ENCODE results near the gene ZNF567.
"Not testable (repeated sequence)": the region's sequence is repeated elsewhere in the genome, so short reads cannot be mapped to it uniquely, and the experiment has no call there.

ZNF567 gene
- 15.4 to 30.7 (median 15.8) reads per million in 3 experiments for total RNA-seq

- peak; percentile 93 for DNase-seq
Measured at GRCh38 chr19:36687214-36688056, at the start of gene ZNF567. ZNF567 (plus strand) TSS chr19:36687612; CDS start chr19:36694868, 7,256 bp downstream.

GRCh38 chr19:36638862-36639510 lies 48.4 kb upstream of the ZNF567 start:
- DNase-seq: no peak

- DNase-seq: no peak
Measured at GRCh38 chr19:36646746-36647145, 40.7 kb upstream of the ZNF567 start.

- no peak for DNase-seq
Measured at GRCh38 chr19:36652958-36653357, 34.5 kb upstream of the ZNF567 start.

- no peak for DNase-seq
Measured at GRCh38 chr19:36665832-36666231, 21.6 kb upstream of the ZNF567 start.

- no peak for DNase-seq
Measured at GRCh38 chr19:36668646-36669045, 18.8 kb upstream of the ZNF567 start.

GRCh38 chr19:36672368-36672767 lies 15.0 kb upstream of the ZNF567 start:
- DNase-seq: no peak

GRCh38 chr19:36674201-36674600 lies 13.2 kb upstream of the ZNF567 start:
- no peak for DNase-seq

GRCh38 chr19:36679455-36679854 lies 8.0 kb upstream of the ZNF567 start:
- no peak for DNase-seq

GRCh38 chr19:36685835-36686234 lies 1.6 kb upstream of the ZNF567 start:
- no peak for DNase-seq

- no peak for DNase-seq
Measured at GRCh38 chr19:36686365-36687213, 823 bp upstream of the ZNF567 start.

GRCh38 chr19:36688058-36688457 lies 646 bp downstream of the ZNF567 start:
- DNase-seq: no peak

GRCh38 chr19:36707134-36707533 lies 19.7 kb downstream of the ZNF567 start:
- no peak for DNase-seq

- DNase-seq: no peak
Measured at GRCh38 chr19:36709423-36709822, 22.0 kb downstream of the ZNF567 start.

- no peak for DNase-seq
Measured at GRCh38 chr19:36719687-36720556, 32.5 kb downstream of the ZNF567 start.

- not testable (repeated sequence) for DNase-seq
Measured at GRCh38 chr19:36736166-36736565, 48.8 kb downstream of the ZNF567 start.

- DNase-seq: no peak
Measured at GRCh38 chr19:36745870-36746269, 58.5 kb downstream of the ZNF567 start.

GRCh38 chr19:36747750-36748149 lies 60.3 kb downstream of the ZNF567 start:
- DNase-seq: no peak

GRCh38 chr19:36748431-36749275 lies 61.2 kb downstream of the ZNF567 start:
- no peak for DNase-seq

- DNase-seq: not testable (repeated sequence)
Measured at GRCh38 chr19:36749613-36750012, 62.2 kb downstream of the ZNF567 start.

GRCh38 chr19:36750066-36750691 lies 62.8 kb downstream of the ZNF567 start:
- no peak for DNase-seq
